ENCODE data around the gene TNF.
A peak's percentile ranks its signal among the peaks of the same experiment; 100 is the strongest.

TNF gene

DNA sequence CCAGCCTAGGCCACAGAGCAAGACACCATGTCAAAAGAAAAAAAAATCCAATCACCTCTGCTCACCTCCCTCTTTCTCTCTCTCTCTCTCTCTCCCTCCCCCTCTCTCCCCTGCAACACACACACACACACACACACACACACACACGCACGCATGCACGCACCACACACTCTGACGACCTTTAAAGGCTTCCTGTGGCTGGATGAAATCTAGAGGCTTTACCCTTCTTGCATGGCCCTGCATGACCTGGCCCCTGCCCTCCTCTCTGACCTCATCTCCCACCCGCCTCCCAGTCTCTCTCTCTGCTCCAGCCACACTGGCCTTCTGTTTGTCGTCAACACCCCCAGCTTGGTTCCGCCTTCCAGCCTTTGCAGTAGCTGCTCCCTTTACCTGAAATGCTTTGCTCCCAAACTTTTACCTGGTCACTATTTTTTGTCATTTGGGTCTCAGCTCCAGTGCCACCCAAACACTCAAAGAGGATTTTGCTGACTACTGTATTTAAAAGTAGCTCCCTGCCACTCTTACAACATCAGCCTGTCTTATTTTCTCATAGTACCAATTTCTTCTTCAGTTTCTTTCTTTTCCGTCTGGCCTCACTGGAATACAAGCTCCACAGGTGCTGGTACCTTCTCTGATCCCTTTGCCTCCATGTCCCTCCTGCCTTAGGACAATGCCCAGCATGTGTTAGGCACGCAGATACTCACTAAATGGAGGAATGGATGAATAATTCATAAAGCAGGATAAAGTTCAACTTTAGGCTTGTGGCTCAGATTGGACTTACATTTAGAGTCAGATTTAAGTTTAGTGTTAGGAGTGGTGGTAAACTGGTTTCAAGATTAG is 7.6 kb upstream of the TNF start:
- intact Hi-C loops (cut with DNase I) = no loop called here
- no peak for DNase-seq

DNA sequence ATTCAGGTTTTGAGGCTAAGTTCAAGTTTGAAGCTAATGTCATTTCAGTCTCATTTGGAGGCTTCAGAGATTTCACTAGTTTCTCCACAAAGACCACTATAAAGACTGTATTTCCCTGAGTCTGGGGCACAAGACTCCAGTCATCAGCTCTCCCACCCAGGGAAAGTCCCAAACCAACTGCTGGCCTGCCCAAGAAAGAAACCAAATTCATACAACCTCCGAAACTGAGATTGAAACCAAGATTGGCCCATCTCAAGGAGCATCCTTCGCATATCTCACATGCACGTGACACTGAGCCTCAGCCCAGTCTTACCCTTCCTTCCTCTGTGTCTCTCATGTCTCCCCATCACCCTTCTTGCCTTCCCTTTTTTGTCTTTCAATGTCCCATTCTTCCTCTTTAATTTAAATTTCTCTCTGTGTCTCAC is 6.8 kb upstream of the TNF start:
- DNase-seq = no peak
- intact Hi-C loops (cut with DNase I) = no loop called here

- intact Hi-C loops (cut with DNase I) = no loop called here
- no peak for DNase-seq
These were observed 5.4 kb upstream of the TNF start for GRCh38 chr6:31569861-31570536.

DNA sequence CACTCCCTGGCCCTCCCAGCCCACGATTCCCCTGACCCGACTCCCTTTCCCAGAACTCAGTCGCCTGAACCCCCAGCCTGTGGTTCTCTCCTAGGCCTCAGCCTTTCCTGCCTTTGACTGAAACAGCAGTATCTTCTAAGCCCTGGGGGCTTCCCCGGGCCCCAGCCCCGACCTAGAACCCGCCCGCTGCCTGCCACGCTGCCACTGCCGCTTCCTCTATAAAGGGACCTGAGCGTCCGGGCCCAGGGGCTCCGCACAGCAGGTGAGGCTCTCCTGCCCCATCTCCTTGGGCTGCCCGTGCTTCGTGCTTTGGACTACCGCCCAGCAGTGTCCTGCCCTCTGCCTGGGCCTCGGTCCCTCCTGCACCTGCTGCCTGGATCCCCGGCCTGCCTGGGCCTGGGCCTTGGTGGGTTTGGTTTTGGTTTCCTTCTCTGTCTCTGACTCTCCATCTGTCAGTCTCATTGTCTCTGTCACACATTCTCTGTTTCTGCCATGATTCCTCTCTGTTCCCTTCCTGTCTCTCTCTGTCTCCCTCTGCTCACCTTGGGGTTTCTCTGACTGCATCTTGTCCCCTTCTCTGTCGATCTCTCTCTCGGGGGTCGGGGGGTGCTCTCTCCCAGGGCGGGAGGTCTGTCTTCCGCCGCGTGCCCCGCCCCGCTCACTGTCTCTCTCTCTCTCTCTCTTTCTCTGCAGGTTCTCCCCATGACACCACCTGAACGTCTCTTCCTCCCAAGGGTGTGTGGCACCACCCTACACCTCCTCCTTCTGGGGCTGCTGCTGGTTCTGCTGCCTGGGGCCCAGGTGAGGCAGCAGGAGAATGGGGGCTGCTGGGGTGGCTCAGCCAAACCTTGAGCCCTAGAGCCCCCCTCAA is 3.1 kb upstream of the TNF start, which contains the start of gene LTA:
Gene LTA, plus strand, starts transcription at position 249 of the 871 bp plus-strand sequence. Its CDS starts 454 bp downstream, at position 703.
- DNase-seq = no peak

GRCh38 chr6:31573239-31574105 is 1.9 kb upstream of the TNF start:
- intact Hi-C loops (cut with DNase I) = no loop called here

More for the DNA sequence above, 3.1 kb upstream of the TNF start, which contains the start of gene LTA:
- intact Hi-C loops (cut with DNase I) = no loop called here

DNA sequence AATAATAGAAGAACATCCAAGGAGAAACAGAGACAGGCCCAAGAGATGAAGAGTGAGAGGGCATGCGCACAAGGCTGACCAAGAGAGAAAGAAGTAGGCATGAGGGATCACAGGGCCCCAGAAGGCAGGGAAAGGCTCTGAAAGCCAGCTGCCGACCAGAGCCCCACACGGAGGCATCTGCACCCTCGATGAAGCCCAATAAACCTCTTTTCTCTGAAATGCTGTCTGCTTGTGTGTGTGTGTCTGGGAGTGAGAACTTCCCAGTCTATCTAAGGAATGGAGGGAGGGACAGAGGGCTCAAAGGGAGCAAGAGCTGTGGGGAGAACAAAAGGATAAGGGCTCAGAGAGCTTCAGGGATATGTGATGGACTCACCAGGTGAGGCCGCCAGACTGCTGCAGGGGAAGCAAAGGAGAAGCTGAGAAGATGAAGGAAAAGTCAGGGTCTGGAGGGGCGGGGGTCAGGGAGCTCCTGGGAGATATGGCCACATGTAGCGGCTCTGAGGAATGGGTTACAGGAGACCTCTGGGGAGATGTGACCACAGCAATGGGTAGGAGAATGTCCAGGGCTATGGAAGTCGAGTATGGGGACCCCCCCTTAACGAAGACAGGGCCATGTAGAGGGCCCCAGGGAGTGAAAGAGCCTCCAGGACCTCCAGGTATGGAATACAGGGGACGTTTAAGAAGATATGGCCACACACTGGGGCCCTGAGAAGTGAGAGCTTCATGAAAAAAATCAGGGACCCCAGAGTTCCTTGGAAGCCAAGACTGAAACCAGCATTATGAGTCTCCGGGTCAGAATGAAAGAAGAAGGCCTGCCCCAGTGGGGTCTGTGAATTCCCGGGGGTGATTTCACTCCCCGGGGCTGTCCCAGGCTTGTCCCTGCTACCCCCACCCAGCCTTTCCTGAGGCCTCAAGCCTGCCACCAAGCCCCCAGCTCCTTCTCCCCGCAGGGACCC is 981 bp upstream of the TNF start:
- peak in 1 of 10 donors; percentile 44 for DNase-seq
- intact Hi-C loops (cut with DNase I) = no loop called here

More at GRCh38 chr6:31573239-31574105, 1.9 kb upstream of the TNF start:
- DNase-seq = no peak

DNA sequence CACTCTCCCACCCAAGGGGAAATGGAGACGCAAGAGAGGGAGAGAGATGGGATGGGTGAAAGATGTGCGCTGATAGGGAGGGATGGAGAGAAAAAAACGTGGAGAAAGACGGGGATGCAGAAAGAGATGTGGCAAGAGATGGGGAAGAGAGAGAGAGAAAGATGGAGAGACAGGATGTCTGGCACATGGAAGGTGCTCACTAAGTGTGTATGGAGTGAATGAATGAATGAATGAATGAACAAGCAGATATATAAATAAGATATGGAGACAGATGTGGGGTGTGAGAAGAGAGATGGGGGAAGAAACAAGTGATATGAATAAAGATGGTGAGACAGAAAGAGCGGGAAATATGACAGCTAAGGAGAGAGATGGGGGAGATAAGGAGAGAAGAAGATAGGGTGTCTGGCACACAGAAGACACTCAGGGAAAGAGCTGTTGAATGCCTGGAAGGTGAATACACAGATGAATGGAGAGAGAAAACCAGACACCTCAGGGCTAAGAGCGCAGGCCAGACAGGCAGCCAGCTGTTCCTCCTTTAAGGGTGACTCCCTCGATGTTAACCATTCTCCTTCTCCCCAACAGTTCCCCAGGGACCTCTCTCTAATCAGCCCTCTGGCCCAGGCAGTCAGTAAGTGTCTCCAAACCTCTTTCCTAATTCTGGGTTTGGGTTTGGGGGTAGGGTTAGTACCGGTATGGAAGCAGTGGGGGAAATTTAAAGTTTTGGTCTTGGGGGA is 754 bp downstream of the TNF start:
- no peak for DNase-seq
- intact Hi-C loops (cut with DNase I) = no loop called here

GRCh38 chr6:31576897-31577578 is 1.7 kb downstream of the TNF start:
- intact Hi-C loops (cut with DNase I) = no loop called here
- DNase-seq = peak in 1 of 10 donors; percentile 74

DNA sequence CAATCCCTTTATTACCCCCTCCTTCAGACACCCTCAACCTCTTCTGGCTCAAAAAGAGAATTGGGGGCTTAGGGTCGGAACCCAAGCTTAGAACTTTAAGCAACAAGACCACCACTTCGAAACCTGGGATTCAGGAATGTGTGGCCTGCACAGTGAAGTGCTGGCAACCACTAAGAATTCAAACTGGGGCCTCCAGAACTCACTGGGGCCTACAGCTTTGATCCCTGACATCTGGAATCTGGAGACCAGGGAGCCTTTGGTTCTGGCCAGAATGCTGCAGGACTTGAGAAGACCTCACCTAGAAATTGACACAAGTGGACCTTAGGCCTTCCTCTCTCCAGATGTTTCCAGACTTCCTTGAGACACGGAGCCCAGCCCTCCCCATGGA is 2.2 kb downstream of the TNF start:
- intact Hi-C loops (cut with DNase I) = no loop called here
- peak in 1 of 10 donors; percentile 9 for DNase-seq

DNA sequence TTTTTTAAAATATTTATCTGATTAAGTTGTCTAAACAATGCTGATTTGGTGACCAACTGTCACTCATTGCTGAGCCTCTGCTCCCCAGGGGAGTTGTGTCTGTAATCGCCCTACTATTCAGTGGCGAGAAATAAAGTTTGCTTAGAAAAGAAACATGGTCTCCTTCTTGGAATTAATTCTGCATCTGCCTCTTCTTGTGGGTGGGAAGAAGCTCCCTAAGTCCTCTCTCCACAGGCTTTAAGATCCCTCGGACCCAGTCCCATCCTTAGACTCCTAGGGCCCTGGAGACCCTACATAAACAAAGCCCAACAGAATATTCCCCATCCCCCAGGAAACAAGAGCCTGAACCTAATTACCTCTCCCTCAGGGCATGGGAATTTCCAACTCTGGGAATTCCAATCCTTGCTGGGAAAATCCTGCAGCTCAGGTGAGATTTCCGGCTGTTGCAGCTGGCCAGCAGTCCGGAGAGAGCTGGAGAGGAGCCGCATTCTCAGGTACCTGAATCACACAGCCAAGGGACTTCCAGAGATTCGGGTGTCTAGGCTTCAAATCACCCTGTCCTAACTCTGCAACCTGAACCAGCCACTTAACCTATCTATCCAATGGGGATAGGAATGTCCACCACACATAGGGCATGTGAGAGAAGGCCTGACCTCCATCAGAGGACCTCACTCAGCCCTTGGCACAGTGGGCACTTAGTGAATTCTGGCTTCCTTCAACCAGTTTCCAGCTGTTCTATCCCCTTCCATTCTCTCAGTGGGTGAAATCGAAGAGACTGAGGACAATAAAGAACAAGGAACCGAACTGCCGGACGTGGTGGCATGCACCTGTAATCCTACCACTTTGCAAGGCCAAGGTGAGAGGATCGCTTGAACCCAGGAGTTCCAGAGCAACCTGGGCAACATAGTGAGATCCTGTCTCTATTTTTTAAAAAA is 3.1 kb downstream of the TNF start:
- DNase-seq = no peak
- intact Hi-C loops (cut with DNase I) = no loop called here

DNA sequence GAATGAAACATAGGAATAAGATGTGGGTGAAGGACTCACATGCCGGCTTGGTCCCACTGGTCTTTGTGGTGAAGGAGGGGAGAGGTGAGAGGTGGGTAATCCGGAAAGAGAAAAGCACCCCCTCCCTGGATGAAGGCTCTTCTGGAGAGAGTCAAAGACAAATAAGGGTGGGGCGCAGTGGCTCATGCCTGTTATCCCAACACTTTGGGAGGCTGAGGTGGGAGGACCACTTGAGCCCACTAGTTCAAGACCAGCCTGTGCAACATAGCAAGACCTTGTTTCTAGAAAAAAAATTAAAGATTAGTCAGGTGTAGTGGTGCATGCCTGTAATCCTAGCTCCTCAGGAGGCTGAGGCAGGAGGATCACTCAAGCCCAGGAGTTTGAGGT is 3.7 kb downstream of the TNF start:
- intact Hi-C loops (cut with DNase I) = no loop called here

GRCh38 chr6:31579546-31580437 is 4.4 kb downstream of the TNF start:
- peak in 1 of 10 donors; percentile 26 for DNase-seq
- intact Hi-C loops (cut with DNase I) = loop anchor here (2.0 kb wide), 1 partner anchor 19 kb away; no protein-coding TSS in a partner anchor

More for the DNA sequence above, 3.7 kb downstream of the TNF start:
- peak in 1 of 10 donors; percentile 26 for DNase-seq

DNA sequence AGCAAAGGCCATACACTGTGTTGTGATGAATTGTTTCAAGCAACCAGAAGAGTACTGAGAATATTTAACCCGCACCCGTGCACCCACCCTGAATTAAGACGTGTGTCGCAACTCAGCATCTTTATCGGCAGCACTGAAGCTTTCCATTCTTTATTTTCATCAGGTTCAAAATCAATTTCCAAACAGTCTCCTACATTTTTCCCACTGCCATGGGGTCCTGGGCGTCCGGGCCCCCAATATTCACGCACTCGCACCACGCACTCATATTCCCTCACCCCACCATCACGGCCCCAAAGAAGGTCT is 5.0 kb downstream of the TNF start:
- intact Hi-C loops (cut with DNase I) = loop anchor here (2.0 kb wide), 1 partner anchor 18 kb away; no protein-coding TSS in a partner anchor
- DNase-seq = no peak

- peak; percentile 74 to 98 (median 88) for DNase-seq
- intact Hi-C loops (cut with DNase I) = loop anchor here (2.0 kb wide), 1 partner anchor 18 kb away; no protein-coding TSS in a partner anchor
These were observed 5.6 kb downstream of the TNF start for GRCh38 chr6:31580807-31581433.

Measured in posterior cingulate gyrus (tissue), 11 donors.